SK-N-SH treated with all-trans-retinoic acid at 6 μM for 48 hours (cell line): Measurements from ENCODE around the gene ABCA7.

Experiments used
- ISL1 ChIP-seq: fragments of 250-450 bp; sonication (Bioruptor Pico); IDR thresholded peaks from 2 replicates; pipeline ENCODE4 v2.1.2; 2022; ENCODE audit warnings: mild to moderate bottlenecking, moderate library complexity
- TOX ChIP-seq: fragments of 250-450 bp; sonication (Bioruptor Pico); IDR thresholded peaks from 2 replicates; pipeline ENCODE4 v1.8.0; 2021; ENCODE audit warnings: mild to moderate bottlenecking, moderate library complexity, borderline replicate concordance

GRCh38 chr19:1026783-1027649 is 12.9 kb upstream of the ABCA7 start:
- TF ChIP-seq ISL1 (CRISPR knock-in tag) (no peak), TOX (no peak)
